H9 (cell line): ENCODE data around the gene PIAS4. TPM values are rescaled to one million over a fixed set of nuclear protein-coding genes. Genes with fewer than 3 reads are reported as not detected.

Experiments
- DNase-seq: peaks from one replicate; pipeline ENCODE4 v3.0.0-alpha.2; 2017
- H2AFZ ChIP-seq: one replicate; pipeline ENCODE4 v1.6.1; 2013; ENCODE audit warnings: mild to moderate bottlenecking, low read length, control low read depth, moderate library complexity
- H2AK5ac ChIP-seq: 2 replicates; pipeline ENCODE4 v1.6.1; 2013; ENCODE audit warnings: low read length, control low read depth, mixed read lengths; ENCODE audit not compliant: insufficient read length
- H2BK120ac ChIP-seq: one replicate; pipeline ENCODE4 v1.6.1; 2013; ENCODE audit warnings: low read depth, mild to moderate bottlenecking, low read length, control low read depth, inconsistent platforms; ENCODE audit not compliant: poor library complexity, severe bottlenecking
- H2BK12ac ChIP-seq: 2 replicates; pipeline ENCODE4 v1.6.1; 2013; ENCODE audit warnings: low read length, control low read depth, mixed read lengths, low read depth; ENCODE audit not compliant: insufficient read length
- H2BK15ac ChIP-seq: 2 replicates; pipeline ENCODE4 v1.6.1; 2013; ENCODE audit warnings: low read depth, low read length, control low read depth
- H2BK20ac ChIP-seq: one replicate; pipeline ENCODE4 v1.6.1; 2013; ENCODE audit warnings: low read depth, mild to moderate bottlenecking, low read length, control low read depth, inconsistent platforms; ENCODE audit not compliant: poor library complexity, severe bottlenecking
- H2BK5ac ChIP-seq: 2 replicates; pipeline ENCODE4 v1.6.1; 2013; ENCODE audit warnings: low read length, control low read depth, mixed read lengths; ENCODE audit not compliant: insufficient read length
- H3K14ac ChIP-seq: 2 replicates; pipeline ENCODE4 v1.6.1; 2013; ENCODE audit warnings: low read length, control low read depth; ENCODE audit not compliant: insufficient read depth
- H3K18ac ChIP-seq: 2 replicates; pipeline ENCODE4 v1.6.1; 2013; ENCODE audit warnings: low read depth, mild to moderate bottlenecking, mixed read lengths, low read length, control low read depth; ENCODE audit not compliant: insufficient read length
- H3K23ac ChIP-seq: 2 replicates; pipeline ENCODE4 v1.6.1; 2013; ENCODE audit warnings: low read length, control low read depth, mixed read lengths, low read depth; ENCODE audit not compliant: insufficient read length
- H3K23me2 ChIP-seq: 2 replicates; pipeline ENCODE4 v1.6.1; 2013; ENCODE audit warnings: low read depth, mild to moderate bottlenecking, mixed read lengths, low read length, control low read depth; ENCODE audit not compliant: insufficient read length, poor library complexity, severe bottlenecking
- H3K27ac ChIP-seq: 2 replicates; pipeline ENCODE4 v1.5.1; 2013; ENCODE audit warnings: low read length, control low read depth, mixed read lengths, low read depth; ENCODE audit not compliant: insufficient read length
- H3K27me3 ChIP-seq: 2 replicates; pipeline ENCODE4 v1.6.1; 2013; ENCODE audit warnings: low read length, control low read depth, inconsistent platforms; ENCODE audit not compliant: insufficient read depth
- H3K4ac ChIP-seq: 2 replicates; pipeline ENCODE4 v1.6.1; 2013; ENCODE audit warnings: low read depth, mild to moderate bottlenecking, control low read depth, inconsistent platforms, low read length, moderate library complexity
- H3K4me1 ChIP-seq: 2 replicates; pipeline ENCODE4 v1.6.1; 2013; ENCODE audit warnings: low read length, control low read depth, inconsistent platforms; ENCODE audit not compliant: insufficient read depth
- H3K4me2 ChIP-seq: 2 replicates; pipeline ENCODE4 v1.6.1; 2013; ENCODE audit warnings: low read length, control low read depth, mixed read lengths; ENCODE audit not compliant: insufficient read length, insufficient read depth
- H3K56ac ChIP-seq: 2 replicates; pipeline ENCODE4 v1.6.1; 2013; ENCODE audit warnings: low read depth, mild to moderate bottlenecking, mixed read lengths, low read length, control low read depth; ENCODE audit not compliant: insufficient read length
- H3K79me1 ChIP-seq: 2 replicates; pipeline ENCODE4 v1.6.1; 2013; ENCODE audit warnings: low read depth, mild to moderate bottlenecking, moderate library complexity, low read length, control low read depth, inconsistent platforms; ENCODE audit not compliant: insufficient read depth, poor library complexity, severe bottlenecking
- H3K79me2 ChIP-seq: 2 replicates; pipeline ENCODE4 v1.6.1; 2013; ENCODE audit warnings: low read length, control low read depth, inconsistent platforms; ENCODE audit not compliant: insufficient read depth
- H3K9ac ChIP-seq: 2 replicates; pipeline ENCODE4 v1.6.1; 2013; ENCODE audit warnings: low read length, control low read depth, mixed read lengths; ENCODE audit not compliant: insufficient read length; ENCODE audit errors: extremely low read depth
- H3K9me3 ChIP-seq: one replicate; pipeline ENCODE4 v1.6.1; 2013; ENCODE audit warnings: low read depth, low read length, inconsistent platforms; ENCODE audit not compliant: control insufficient read depth
- H3T11ph ChIP-seq: one replicate; pipeline ENCODE4 v1.6.1; 2013; ENCODE audit warnings: mild to moderate bottlenecking, low read length, control low read depth, inconsistent platforms
- H4K20me1 ChIP-seq: one replicate; pipeline ENCODE4 v1.6.1; 2013; ENCODE audit not compliant: control insufficient read depth, insufficient read length, insufficient read depth
- H4K5ac ChIP-seq: 2 replicates; pipeline ENCODE4 v1.6.1; 2013; ENCODE audit warnings: low read depth, mild to moderate bottlenecking, mixed read lengths, low read length, control low read depth; ENCODE audit not compliant: insufficient read length
- H4K8ac ChIP-seq: replicated peaks from 2 replicates; pipeline ENCODE4 v1.6.1; 2013; ENCODE audit warnings: low read length, control low read depth, mixed read lengths, low read depth; ENCODE audit not compliant: insufficient read length
- H4K91ac ChIP-seq: 2 replicates; pipeline ENCODE4 v1.6.1; 2013; ENCODE audit warnings: low read depth, mild to moderate bottlenecking, moderate library complexity, mixed read lengths, low read length, control low read depth; ENCODE audit not compliant: insufficient read length
- H3K27ac Mint-ChIP-seq, 3 experiments: 2 replicates in 2 of 3; 3 replicates in 1 of 3; pipeline ENCODE4 v1.8.0; 2020 to 2021; ENCODE audit warnings: mixed read lengths in 3 of 3, mild to moderate bottlenecking in 1 of 3, moderate library complexity in 1 of 3
- H3K27me3 Mint-ChIP-seq: 2 replicates; pipeline ENCODE4 v1.8.0; 2021; ENCODE audit warnings: low read depth, mild to moderate bottlenecking, moderate library complexity, mixed read lengths
- H3K36me3 Mint-ChIP-seq, 3 experiments: 2 replicates in 2 of 3; 3 replicates in 1 of 3; pipeline ENCODE4 v1.8.0; 2020 to 2021; ENCODE audit warnings: low read depth in 3 of 3, mixed read lengths in 3 of 3; ENCODE audit not compliant: insufficient read depth in 1 of 3
- H3K4me1 Mint-ChIP-seq, 2 experiments: 2 replicates each; pipeline ENCODE4 v1.8.0; 2020; ENCODE audit warnings: mixed read lengths in 2 of 2
- H3K4me3 Mint-ChIP-seq, 2 experiments: 2 replicates in 1 of 2; 3 replicates in 1 of 2; pipeline ENCODE4 v1.8.0; 2020 to 2021; ENCODE audit warnings: mild to moderate bottlenecking in 2 of 2, mixed read lengths in 2 of 2, moderate library complexity in 1 of 2
- H3K9me3 Mint-ChIP-seq, 2 experiments: 2 replicates in 1 of 2; 3 replicates in 1 of 2; pipeline ENCODE4 v1.8.0; 2020; ENCODE audit warnings: mild to moderate bottlenecking in 2 of 2, mixed read lengths in 2 of 2, moderate library complexity in 1 of 2
- WGBS: extraction: QIAGEN DNeasy Blood & Tissue Kit; methylation state at CpG from one replicate; pipeline ENCODE4 v1.1.7; 2013; ENCODE audit warnings: missing lambda C conversion rate, low lambda C conversion rate, mixed read lengths; ENCODE audit not compliant: insufficient read length; ENCODE audit errors: extremely low coverage; 5-methylcytosine and 5-hydroxymethylcytosine counted together
- total RNA-seq: library from RNA; stranded (reverse); gene quantifications from 2 replicates; pipeline ENCODE4 v1.2.1, GENCODE V29; 2021
- TF ChIP-seq, protein P1 (sequence below): fragments of 200-600 bp; sonication (generic); conservative IDR thresholded peaks from 3 replicates; pipeline ENCODE4 v1.8.0; 2021; ENCODE audit warnings: antibody characterized with exemption, mild to moderate bottlenecking

Gene PIAS4
- total RNA-seq, 1 experiment from 2014 or later, result 52.0 TPM

DNA sequence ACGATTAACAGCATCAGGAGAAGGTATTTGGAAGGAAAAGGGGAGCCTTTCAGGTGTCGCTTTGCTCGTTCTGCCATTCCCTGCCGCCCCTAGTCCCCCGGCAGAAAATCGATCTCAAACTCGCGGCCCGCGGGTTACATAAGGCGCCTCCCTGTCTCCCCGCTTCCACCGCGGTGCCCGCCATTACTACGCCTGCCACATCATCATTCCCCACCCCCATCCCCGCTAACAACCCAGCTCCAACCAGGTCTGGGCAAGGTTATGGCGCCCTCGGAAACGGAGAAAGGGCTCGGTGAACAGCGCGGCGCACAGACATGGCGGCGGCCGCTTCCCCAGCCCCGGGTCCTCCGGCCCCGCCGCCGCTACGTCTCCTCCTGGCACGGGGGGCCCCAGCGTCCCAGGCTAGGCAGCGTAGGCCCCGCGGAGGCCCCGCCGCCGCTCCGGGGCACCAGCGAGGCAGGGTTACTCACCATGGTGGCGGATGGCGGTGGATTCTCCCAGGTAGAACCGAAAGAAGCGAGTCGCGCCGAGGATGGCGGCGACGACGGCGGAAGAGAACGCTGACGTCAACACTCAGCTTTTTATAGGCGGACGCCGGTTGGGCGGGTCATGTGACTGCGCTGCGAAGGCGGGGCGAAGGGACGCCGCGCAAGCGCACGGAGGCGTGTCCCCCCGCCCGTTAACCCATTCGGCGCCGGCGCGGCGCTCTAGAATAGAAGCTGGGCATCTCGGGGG is 22.5 kb upstream of the PIAS4 start, which contains the start of gene EEF2:
Gene EEF2 (minus strand): TSS at position 556 of the 735 bp plus-strand sequence. CDS start 83 bp downstream, at position 473.
- Histone ChIP-seq H3K18ac (peak within 1 kb of the TSS; percentile 78), H3K23ac (no peak within 1 kb of the TSS), H3K9ac (peak within 1 kb of the TSS; percentile 100), H3K4me2 (peak within 1 kb of the TSS; percentile 94), H2BK12ac (no peak within 1 kb of the TSS), H2BK20ac (no peak within 1 kb of the TSS), H3K4me1 (no peaks in the 10 kb centered on the region), H3K14ac (peak within 1 kb of the TSS; percentile 88), H4K91ac (peak within 1 kb of the TSS; percentile 80), H3K27ac (peak within 1 kb of the TSS; percentile 18), H3K9me3 (no peaks in the 10 kb centered on the region), H2BK15ac (no peak within 1 kb of the TSS), H4K5ac (peak within 1 kb of the TSS; percentile 89), H3K27me3 (no peaks in the 10 kb centered on the region), H2AK5ac (no peak within 1 kb of the TSS), H3K23me2 (peaks cover 25% of the 10 kb centered on the region), H3K4ac (peak within 1 kb of the TSS; percentile 73; the same call in 1 of the 2 replicates), H3K79me1 (peaks cover 12% of the 10 kb centered on the region), H2BK120ac (peak within 1 kb of the TSS; percentile 71), H3T11ph (no peak within 1 kb of the TSS), H4K8ac (no peak within 1 kb of the TSS), H3K79me2 (peaks cover 26% of the 10 kb centered on the region), H4K20me1 (peaks cover 4% of the 10 kb centered on the region), H3K56ac (peak within 1 kb of the TSS; percentile 64), H2BK5ac (no peak within 1 kb of the TSS), H2AFZ (no peak within 1 kb of the TSS)
- Mint-ChIP-seq H3K27me3 (peaks cover 9% of the 10 kb centered on the region), H3K4me1 (peaks cover 35 to 43% of the 10 kb centered on the region in 2 experiments), H3K4me3 (peak within 1 kb of the TSS; percentile 97 to 99), H3K27ac (peak within 1 kb of the TSS; percentile 98 to 99 (median 99)), H3K36me3 (peaks cover 45 to 51% (median 51%) of the 10 kb centered on the region in 3 experiments), H3K9me3 (no peaks in the 10 kb centered on the region; a peak in 2 of 5 replicates)
- DNase-seq, result peak; percentile 81
- no CpG with 5 or more reads among the region's 80 CpGs for WGBS
- TF ChIP-seq, protein P1, sequence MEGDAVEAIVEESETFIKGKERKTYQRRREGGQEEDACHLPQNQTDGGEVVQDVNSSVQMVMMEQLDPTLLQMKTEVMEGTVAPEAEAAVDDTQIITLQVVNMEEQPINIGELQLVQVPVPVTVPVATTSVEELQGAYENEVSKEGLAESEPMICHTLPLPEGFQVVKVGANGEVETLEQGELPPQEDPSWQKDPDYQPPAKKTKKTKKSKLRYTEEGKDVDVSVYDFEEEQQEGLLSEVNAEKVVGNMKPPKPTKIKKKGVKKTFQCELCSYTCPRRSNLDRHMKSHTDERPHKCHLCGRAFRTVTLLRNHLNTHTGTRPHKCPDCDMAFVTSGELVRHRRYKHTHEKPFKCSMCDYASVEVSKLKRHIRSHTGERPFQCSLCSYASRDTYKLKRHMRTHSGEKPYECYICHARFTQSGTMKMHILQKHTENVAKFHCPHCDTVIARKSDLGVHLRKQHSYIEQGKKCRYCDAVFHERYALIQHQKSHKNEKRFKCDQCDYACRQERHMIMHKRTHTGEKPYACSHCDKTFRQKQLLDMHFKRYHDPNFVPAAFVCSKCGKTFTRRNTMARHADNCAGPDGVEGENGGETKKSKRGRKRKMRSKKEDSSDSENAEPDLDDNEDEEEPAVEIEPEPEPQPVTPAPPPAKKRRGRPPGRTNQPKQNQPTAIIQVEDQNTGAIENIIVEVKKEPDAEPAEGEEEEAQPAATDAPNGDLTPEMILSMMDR, result no peak
